ENCODE data around the gene TTBK2.
"Not testable (repeated sequence)": the region's sequence is repeated elsewhere in the genome, so short reads cannot be mapped to it uniquely, and the experiment has no call there.

Gene TTBK2

GRCh38 chr15:42920519-42921341, at the start of gene TTBK2:
Gene TTBK2 (minus strand): TSS chr15:42920778. CDS start chr15:42878617, 42,161 bp downstream.
- DNase-seq (ENCODE audit: low read depth in 2 of 2) = peak; percentile 92 to 94

- DNase-seq (ENCODE audit: low read depth in 2 of 2) = no peak
Observed at GRCh38 chr15:42964476-42964875, 43.9 kb upstream of the TTBK2 start.

GRCh38 chr15:42955518-42955917, 34.9 kb upstream of the TTBK2 start:
- DNase-seq (ENCODE audit: low read depth in 2 of 2) = no peak

GRCh38 chr15:42954291-42954690, 33.7 kb upstream of the TTBK2 start:
- DNase-seq (ENCODE audit: low read depth in 2 of 2) = no peak

- DNase-seq (ENCODE audit: low read depth in 2 of 2) = not testable (repeated sequence)
Observed at GRCh38 chr15:42948898-42949297, 28.3 kb upstream of the TTBK2 start.

GRCh38 chr15:42940527-42940926, 19.9 kb upstream of the TTBK2 start:
- DNase-seq (ENCODE audit: low read depth in 2 of 2) = no peak

- DNase-seq (ENCODE audit: low read depth in 2 of 2) = no peak
Observed at GRCh38 chr15:42939841-42940240, 19.3 kb upstream of the TTBK2 start.

GRCh38 chr15:42937143-42937542, 16.6 kb upstream of the TTBK2 start:
- no peak for DNase-seq (ENCODE audit: low read depth in 2 of 2)

- DNase-seq (ENCODE audit: low read depth in 2 of 2) = no peak
Observed at GRCh38 chr15:42933886-42934667, 13.5 kb upstream of the TTBK2 start.

GRCh38 chr15:42932833-42933515, 12.4 kb upstream of the TTBK2 start:
- DNase-seq (ENCODE audit: low read depth in 2 of 2) = no peak

- no peak for DNase-seq (ENCODE audit: low read depth in 2 of 2)
Observed at GRCh38 chr15:42931702-42932486, 11.3 kb upstream of the TTBK2 start.

- DNase-seq (ENCODE audit: low read depth in 2 of 2) = no peak
Observed at GRCh38 chr15:42929306-42929848, 8.8 kb upstream of the TTBK2 start.

GRCh38 chr15:42921342-42921731, 759 bp upstream of the TTBK2 start:
- peak in 1 of 2 donors; percentile 6 for DNase-seq (ENCODE audit: low read depth in 2 of 2)

GRCh38 chr15:42919799-42920518, 619 bp downstream of the TTBK2 start:
- no peak for DNase-seq (ENCODE audit: low read depth in 2 of 2)

GRCh38 chr15:42919308-42919707, 1.3 kb downstream of the TTBK2 start:
- no peak for DNase-seq (ENCODE audit: low read depth in 2 of 2)

- DNase-seq (ENCODE audit: low read depth in 2 of 2) = no peak
Observed at GRCh38 chr15:42918047-42918446, 2.5 kb downstream of the TTBK2 start.

GRCh38 chr15:42915654-42916315, 4.8 kb downstream of the TTBK2 start:
- no peak for DNase-seq (ENCODE audit: low read depth in 2 of 2)

GRCh38 chr15:42914728-42915497, 5.7 kb downstream of the TTBK2 start:
- DNase-seq (ENCODE audit: low read depth in 2 of 2) = no peak

- DNase-seq (ENCODE audit: low read depth in 2 of 2) = no peak
Observed at GRCh38 chr15:42911058-42911592, 9.5 kb downstream of the TTBK2 start.
